Ishikawa (cell line): ENCODE data around the gene OSBPL9.

Experiments
- CEBPB ChIP-seq: IDR thresholded peaks from 2 replicates; pipeline ENCODE4 v1.6.1; 2012
- CREB1 ChIP-seq: IDR thresholded peaks from 2 replicates; pipeline ENCODE4 v1.6.1; 2012; ENCODE audit warnings: low read depth
- EGR1 ChIP-seq: IDR thresholded peaks from 2 replicates; pipeline ENCODE4 v1.6.1; 2012
- EP300 ChIP-seq: IDR thresholded peaks from 2 replicates; pipeline ENCODE4 v1.6.1; 2012; ENCODE audit warnings: borderline replicate concordance
- FOXM1 ChIP-seq: IDR thresholded peaks from 2 replicates; pipeline ENCODE4 v1.6.1; 2012; ENCODE audit warnings: low read depth, borderline replicate concordance
- NFIC ChIP-seq: IDR thresholded peaks from 2 replicates; pipeline ENCODE4 v1.6.1; 2012
- RAD21 ChIP-seq: IDR thresholded peaks from 2 replicates; pipeline ENCODE4 v1.6.1; 2012; ENCODE audit warnings: low read depth
- TAF1 ChIP-seq: IDR thresholded peaks from 2 replicates; pipeline ENCODE4 v1.6.1; 2012; ENCODE audit warnings: low read depth, mild to moderate bottlenecking
- TCF12 ChIP-seq: IDR thresholded peaks from 2 replicates; pipeline ENCODE4 v1.6.1; 2012; ENCODE audit warnings: low read depth
- TEAD4 ChIP-seq: IDR thresholded peaks from 2 replicates; pipeline ENCODE4 v1.6.1; 2012
- YY1 ChIP-seq: IDR thresholded peaks from 2 replicates; pipeline ENCODE4 v1.6.1; 2012; ENCODE audit warnings: low read depth
- ZBTB7A ChIP-seq: IDR thresholded peaks from 2 replicates; pipeline ENCODE4 v1.6.1; 2012; ENCODE audit warnings: low read depth
- TF ChIP-seq, protein P1 (sequence below): IDR thresholded peaks from 2 replicates; pipeline ENCODE4 v1.6.1; 2012
- TF ChIP-seq, protein P2 (sequence below): IDR thresholded peaks from 2 replicates; pipeline ENCODE4 v1.6.1; 2012
- TF ChIP-seq, protein P3 (sequence below): IDR thresholded peaks from 2 replicates; pipeline ENCODE4 v1.6.1; 2012; ENCODE audit warnings: low read depth, mild to moderate bottlenecking

OSBPL9 gene

DNA sequence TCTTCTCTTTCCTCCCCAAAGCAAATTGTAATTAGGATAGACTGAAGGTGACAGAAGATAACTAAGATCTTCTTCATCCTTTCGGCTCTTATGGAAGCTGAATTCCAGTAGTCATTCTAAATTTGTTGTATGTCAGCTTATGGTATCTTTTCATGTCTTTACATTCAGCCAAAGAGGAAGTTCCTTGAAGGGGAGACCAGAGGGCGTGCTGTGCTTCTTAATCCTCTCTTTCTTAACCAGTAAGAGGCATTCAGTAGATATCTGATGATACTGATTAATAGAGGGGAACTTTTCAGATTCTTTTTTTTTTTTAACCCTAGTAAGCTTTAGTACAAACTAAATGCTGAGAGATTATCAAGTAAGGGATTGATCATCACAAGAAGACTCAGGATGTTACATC lies 102.3 kb downstream of the OSBPL9 start:
- TF ChIP-seq TCF12, result no peak

DNA sequence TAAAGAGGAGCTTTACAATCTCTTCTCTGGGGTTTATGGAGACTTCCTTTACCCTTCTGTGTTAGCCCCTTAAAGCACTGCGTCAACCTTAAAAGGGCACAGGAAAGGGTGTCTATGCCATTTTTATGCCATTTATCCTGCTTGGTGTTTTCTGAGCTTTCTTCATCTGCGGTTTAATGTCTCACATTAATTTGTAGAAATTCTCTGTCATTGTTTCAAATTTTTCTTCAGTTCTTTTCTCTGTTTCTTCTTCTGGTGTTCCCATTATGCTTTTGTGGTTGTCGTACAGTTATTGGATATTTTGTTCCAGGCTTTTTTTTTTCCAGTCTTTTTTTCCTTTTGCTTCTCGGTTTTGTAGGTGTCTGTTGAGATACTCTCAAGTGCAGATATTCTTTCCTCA lies 107.9 kb downstream of the OSBPL9 start:
- TF ChIP-seq CEBPB, result no peak
- TF ChIP-seq TAF1, result no peak
- TF ChIP-seq ZBTB7A, result no peak
- TF ChIP-seq, protein P1, sequence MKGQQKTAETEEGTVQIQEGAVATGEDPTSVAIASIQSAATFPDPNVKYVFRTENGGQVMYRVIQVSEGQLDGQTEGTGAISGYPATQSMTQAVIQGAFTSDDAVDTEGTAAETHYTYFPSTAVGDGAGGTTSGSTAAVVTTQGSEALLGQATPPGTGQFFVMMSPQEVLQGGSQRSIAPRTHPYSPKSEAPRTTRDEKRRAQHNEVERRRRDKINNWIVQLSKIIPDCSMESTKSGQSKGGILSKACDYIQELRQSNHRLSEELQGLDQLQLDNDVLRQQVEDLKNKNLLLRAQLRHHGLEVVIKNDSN, result no peak
- no peak for TF ChIP-seq EP300
- TF ChIP-seq RAD21, result no peak
- no peak for TF ChIP-seq EGR1
- TF ChIP-seq, protein P2, sequence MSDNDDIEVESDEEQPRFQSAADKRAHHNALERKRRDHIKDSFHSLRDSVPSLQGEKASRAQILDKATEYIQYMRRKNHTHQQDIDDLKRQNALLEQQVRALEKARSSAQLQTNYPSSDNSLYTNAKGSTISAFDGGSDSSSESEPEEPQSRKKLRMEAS, result no peak
- TF ChIP-seq TEAD4, result no peak
- no peak for TF ChIP-seq FOXM1
- no peak for TF ChIP-seq YY1
- TF ChIP-seq, protein P3, sequence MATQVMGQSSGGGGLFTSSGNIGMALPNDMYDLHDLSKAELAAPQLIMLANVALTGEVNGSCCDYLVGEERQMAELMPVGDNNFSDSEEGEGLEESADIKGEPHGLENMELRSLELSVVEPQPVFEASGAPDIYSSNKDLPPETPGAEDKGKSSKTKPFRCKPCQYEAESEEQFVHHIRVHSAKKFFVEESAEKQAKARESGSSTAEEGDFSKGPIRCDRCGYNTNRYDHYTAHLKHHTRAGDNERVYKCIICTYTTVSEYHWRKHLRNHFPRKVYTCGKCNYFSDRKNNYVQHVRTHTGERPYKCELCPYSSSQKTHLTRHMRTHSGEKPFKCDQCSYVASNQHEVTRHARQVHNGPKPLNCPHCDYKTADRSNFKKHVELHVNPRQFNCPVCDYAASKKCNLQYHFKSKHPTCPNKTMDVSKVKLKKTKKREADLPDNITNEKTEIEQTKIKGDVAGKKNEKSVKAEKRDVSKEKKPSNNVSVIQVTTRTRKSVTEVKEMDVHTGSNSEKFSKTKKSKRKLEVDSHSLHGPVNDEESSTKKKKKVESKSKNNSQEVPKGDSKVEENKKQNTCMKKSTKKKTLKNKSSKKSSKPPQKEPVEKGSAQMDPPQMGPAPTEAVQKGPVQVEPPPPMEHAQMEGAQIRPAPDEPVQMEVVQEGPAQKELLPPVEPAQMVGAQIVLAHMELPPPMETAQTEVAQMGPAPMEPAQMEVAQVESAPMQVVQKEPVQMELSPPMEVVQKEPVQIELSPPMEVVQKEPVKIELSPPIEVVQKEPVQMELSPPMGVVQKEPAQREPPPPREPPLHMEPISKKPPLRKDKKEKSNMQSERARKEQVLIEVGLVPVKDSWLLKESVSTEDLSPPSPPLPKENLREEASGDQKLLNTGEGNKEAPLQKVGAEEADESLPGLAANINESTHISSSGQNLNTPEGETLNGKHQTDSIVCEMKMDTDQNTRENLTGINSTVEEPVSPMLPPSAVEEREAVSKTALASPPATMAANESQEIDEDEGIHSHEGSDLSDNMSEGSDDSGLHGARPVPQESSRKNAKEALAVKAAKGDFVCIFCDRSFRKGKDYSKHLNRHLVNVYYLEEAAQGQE, result no peak
- TF ChIP-seq CREB1, result no peak
- TF ChIP-seq TCF12, result no peak
- no peak for TF ChIP-seq NFIC

DNA sequence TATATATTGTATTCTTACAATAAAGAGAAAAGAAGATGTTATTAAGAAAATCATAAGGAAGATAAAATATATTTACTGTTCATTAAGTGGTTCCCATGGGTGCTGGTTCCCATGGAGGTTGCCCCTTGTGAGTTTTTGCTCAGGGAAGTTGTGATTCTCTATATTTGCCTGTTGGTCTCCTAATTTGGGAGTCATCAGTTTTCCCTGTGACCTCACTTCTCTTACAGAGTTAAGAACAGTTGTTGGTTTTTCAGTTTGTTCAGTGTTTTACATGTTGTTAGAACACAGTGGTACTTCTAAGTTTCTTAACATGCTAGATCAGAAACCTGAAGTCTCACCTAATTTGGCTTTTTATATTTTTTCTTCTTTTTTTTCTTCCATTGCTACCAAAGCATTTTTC lies 109.2 kb downstream of the OSBPL9 start:
- TF ChIP-seq, protein P3, result no peak
- no peak for TF ChIP-seq EP300
- no peak for TF ChIP-seq TCF12
- no peak for TF ChIP-seq EGR1
- TF ChIP-seq, protein P1, result no peak
- no peak for TF ChIP-seq RAD21
- no peak for TF ChIP-seq CEBPB
- no peak for TF ChIP-seq TAF1
- TF ChIP-seq TEAD4, result no peak
- TF ChIP-seq ZBTB7A, result no peak
- no peak for TF ChIP-seq FOXM1
- no peak for TF ChIP-seq CREB1
- TF ChIP-seq NFIC, result no peak
- TF ChIP-seq, protein P2, result no peak

DNA sequence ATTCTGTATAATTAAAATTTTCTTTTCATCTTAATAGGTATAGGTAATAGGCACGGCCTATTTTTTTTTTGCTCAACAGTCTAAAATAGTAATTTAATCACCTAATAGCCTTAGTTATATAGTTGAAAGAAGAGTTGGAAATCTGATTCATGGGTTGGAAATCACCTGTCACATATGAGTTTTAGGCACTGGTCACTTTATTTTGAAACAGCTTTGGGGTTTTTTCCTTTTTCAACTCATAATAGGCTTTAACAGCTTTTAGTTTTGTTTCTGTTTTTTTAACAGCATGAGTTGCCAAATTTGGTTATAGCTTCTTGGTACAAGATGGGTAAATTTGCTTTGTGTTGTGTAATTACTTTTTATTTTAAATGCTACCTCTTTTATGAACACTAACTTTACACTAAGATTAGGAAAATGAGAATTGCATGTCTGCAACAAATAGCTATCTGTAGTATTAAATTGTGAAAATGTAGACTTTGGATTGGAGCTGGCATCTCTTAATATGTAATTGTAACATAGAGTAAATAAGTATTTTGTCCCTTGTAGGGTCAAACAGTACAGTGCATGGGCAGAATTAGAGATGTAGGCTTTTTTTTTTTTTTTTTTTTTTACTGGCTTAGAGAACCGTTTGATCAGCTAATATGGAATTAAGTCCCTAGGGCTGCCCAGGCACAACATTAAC lies 109.8 kb downstream of the OSBPL9 start:
- TF ChIP-seq YY1 (no peak), CREB1 (no peak), RAD21 (no peak), TEAD4 (no peak), TCF12 (no peak), EGR1 (no peak)
- TF ChIP-seq, protein P1, result no peak
- TF ChIP-seq, protein P2, result no peak
- TF ChIP-seq, protein P3, result no peak
